GM23338 (cell line): ENCODE data around the gene SLX9. TPM values are rescaled to one million over a fixed set of nuclear protein-coding genes. Genes with fewer than 3 reads are reported as not detected.
"Not testable (repeated sequence)": the region's sequence is repeated elsewhere in the genome, so short reads cannot be mapped to it uniquely, and the experiment has no call there.

ENCODE experiments used
- ATAC-seq: fragments of 200-7000 bp; cut with Tn5 transposase; 3 replicates; pipeline ENCODE4 v1.9.1; 2020
- DNase-seq: peaks from one replicate; pipeline ENCODE4 v3.0.0-alpha.2; 2015; ENCODE audit warnings: low spot score
- H2AFZ ChIP-seq: fragments of 200-600 bp; sonication (generic); 2 replicates; pipeline ENCODE4 v1.8.0; 2016; ENCODE audit warnings: antibody characterized with exemption, mild to moderate bottlenecking, moderate library complexity
- H3F3A ChIP-seq: fragments of 200-600 bp; sonication (generic); replicated peaks from 2 replicates; pipeline ENCODE4 v1.8.0; 2017; ENCODE audit warnings: antibody characterized with exemption, mixed run types, low read depth
- H3K27ac ChIP-seq: fragments of 200-600 bp; sonication (generic); 2 replicates; pipeline ENCODE4 v1.6.1; 2016; ENCODE audit warnings: low read depth
- H3K27me3 ChIP-seq: fragments of 200-600 bp; sonication (generic); 2 replicates; pipeline ENCODE4 v1.8.0; 2016; ENCODE audit warnings: mild to moderate bottlenecking, mixed run types, moderate library complexity; ENCODE audit not compliant: insufficient read depth
- H3K36me3 ChIP-seq: fragments of 200-600 bp; sonication (generic); 2 replicates; pipeline ENCODE4 v1.8.0; 2016; ENCODE audit warnings: mild to moderate bottlenecking; ENCODE audit not compliant: insufficient read depth
- H3K4me1 ChIP-seq: fragments of 200-600 bp; sonication (generic); 2 replicates; pipeline ENCODE4 v1.8.0; 2016; ENCODE audit warnings: mild to moderate bottlenecking, moderate library complexity; ENCODE audit not compliant: insufficient read depth
- H3K4me2 ChIP-seq: fragments of 200-600 bp; sonication (generic); 2 replicates; pipeline ENCODE4 v1.7.1; 2017; ENCODE audit warnings: mixed run types
- H3K4me3 ChIP-seq: fragments of 200-600 bp; sonication (generic); 2 replicates; pipeline ENCODE4 v1.6.1; 2016; ENCODE audit warnings: mixed run types
- H3K79me2 ChIP-seq: fragments of 200-600 bp; sonication (generic); replicated peaks from 2 replicates; pipeline ENCODE4 v1.8.0; 2017; ENCODE audit warnings: mild to moderate bottlenecking; ENCODE audit not compliant: insufficient read depth
- H3K9me2 ChIP-seq: fragments of 200-600 bp; sonication (generic); 2 replicates; pipeline ENCODE4 v1.8.0; 2017; ENCODE audit not compliant: insufficient read depth
- H4K20me1 ChIP-seq: fragments of 200-600 bp; sonication (generic); replicated peaks from 2 replicates; pipeline ENCODE4 v1.8.0; 2017; ENCODE audit warnings: mild to moderate bottlenecking; ENCODE audit not compliant: insufficient read depth
- H3K27ac Mint-ChIP-seq: 2 replicates; pipeline ENCODE4 v1.8.0; 2020; ENCODE audit warnings: inconsistent platforms, mild to moderate bottlenecking, moderate library complexity, mixed read lengths
- H3K27me3 Mint-ChIP-seq: 3 replicates; pipeline ENCODE4 v1.8.0; 2022; ENCODE audit warnings: low read depth, mild to moderate bottlenecking, moderate library complexity, mixed read lengths, inconsistent platforms; ENCODE audit not compliant: insufficient read depth, poor library complexity
- H3K36me3 Mint-ChIP-seq: 3 replicates; pipeline ENCODE4 v1.8.0; 2021; ENCODE audit warnings: low read depth, mild to moderate bottlenecking, inconsistent platforms, moderate library complexity, mixed read lengths
- H3K4me1 Mint-ChIP-seq: 3 replicates; pipeline ENCODE4 v1.8.0; 2020; ENCODE audit warnings: mild to moderate bottlenecking, inconsistent platforms, mixed read lengths
- H3K4me3 Mint-ChIP-seq: 3 replicates; pipeline ENCODE4 v1.8.0; 2021; ENCODE audit warnings: moderate library complexity, mild to moderate bottlenecking, inconsistent platforms, mixed read lengths
- H3K9me3 Mint-ChIP-seq: 3 replicates; pipeline ENCODE4 v1.8.0; 2020; ENCODE audit warnings: moderate library complexity, mild to moderate bottlenecking, inconsistent platforms, mixed read lengths
- CTCF ChIP-seq, 2 experiments: fragments of 200-600 bp in 1 of 2; sonication (generic) in 1 of 2; conservative IDR thresholded peaks; 2 replicates each; pipeline versions ENCODE4 v1.5.1 to v1.6.1; 2016 to 2017; ENCODE audit warnings: antibody characterized with exemption in 2 of 2, low read depth in 2 of 2, mild to moderate bottlenecking in 2 of 2, moderate library complexity in 1 of 2
- ETS1 ChIP-seq: IDR thresholded peaks from 2 replicates; pipeline ENCODE4 v1.6.1; 2016; ENCODE audit warnings: antibody characterized with exemption
- EZH2 ChIP-seq: fragments of 200-600 bp; sonication (generic); IDR thresholded peaks from one replicate; pipeline ENCODE4 v1.8.0; 2017; ENCODE audit warnings: antibody characterized with exemption, mild to moderate bottlenecking, low read depth; ENCODE audit not compliant: unreplicated experiment
- EZH2phosphoT487 ChIP-seq: fragments of 200-600 bp; sonication (generic); IDR thresholded peaks from one replicate; pipeline ENCODE4 v1.8.1; 2018; ENCODE audit warnings: antibody characterized with exemption; ENCODE audit not compliant: unreplicated experiment
- JUNB ChIP-seq: IDR thresholded peaks from one replicate; pipeline ENCODE4 v1.6.1; 2016; ENCODE audit warnings: antibody characterized with exemption; ENCODE audit not compliant: unreplicated experiment
- NANOG ChIP-seq: IDR thresholded peaks from 2 replicates; pipeline ENCODE4 v1.6.1; 2016; ENCODE audit warnings: antibody characterized with exemption, borderline replicate concordance
- REST ChIP-seq: IDR thresholded peaks from one replicate; pipeline ENCODE4 v1.6.1; 2018; ENCODE audit warnings: antibody characterized with exemption; ENCODE audit not compliant: unreplicated experiment
- ZNF114 ChIP-seq: fragments of 250-450 bp; sonication (Bioruptor Pico); IDR thresholded peaks from 2 replicates; pipeline ENCODE4 v1.5.0; 2020; ENCODE audit warnings: mild to moderate bottlenecking, moderate library complexity
- polyA plus RNA-seq: library from polyadenylated mRNA; unstranded; fragments of >200 nt; fragmentation: Nextera tagmentation; extraction: Ambion mirVana; gene quantifications from 2 replicates; pipeline ENCODE4 v1.2.1, GENCODE V29; 2016
- total RNA-seq: library from RNA; depleted of rRNA; stranded (reverse); fragments of >200 nt; shearing (Covaris generic); gene quantifications from 2 replicates; pipeline ENCODE4 v1.2.3, GENCODE V29; 2014

The SLX9 gene
- total and polyA plus RNA-seq, 2 experiments from 2014 or later, result 41.5 to 46.9 TPM

GRCh38 chr21:44912158-44912473 is 27.7 kb upstream of the SLX9 start (continued):
- TF ChIP-seq REST, result no peak
- TF ChIP-seq ETS1, result no peak

- H3K27ac ChIP-seq, H3K4me1 Mint-ChIP-seq: not testable (repeated sequence)
Observed at GRCh38 chr21:44912506-44913412, 27.1 kb upstream of the SLX9 start.

GRCh38 chr21:44913425-44914175 is 26.2 kb upstream of the SLX9 start:
- H3K27ac Mint-ChIP-seq, result no peak overlapping the region
- H2AFZ ChIP-seq, result no peak overlapping the region
- peaks cover 19% of the 10 kb centered on the region for H3K27me3 ChIP-seq
- no peaks in the 10 kb centered on the region for H3F3A ChIP-seq
- H4K20me1 ChIP-seq, result no peaks in the 10 kb centered on the region
- no peaks in the 10 kb centered on the region for H3K36me3 ChIP-seq
- DNase-seq (no peak), ATAC-seq (no peak)
- no peaks in the 10 kb centered on the region for H3K9me2 ChIP-seq
- H3K79me2 ChIP-seq, result no peaks in the 10 kb centered on the region
- no peak overlapping the region for H3K4me3 ChIP-seq
- H3K4me1 ChIP-seq, result no peaks in the 10 kb centered on the region
- H3K4me3 Mint-ChIP-seq, result no peak overlapping the region
- H3K4me2 ChIP-seq, result no peak overlapping the region
- no peak overlapping the region for H3K27ac ChIP-seq
- no peaks in the 10 kb centered on the region; the same call in 2 of the 3 replicates for H3K9me3 Mint-ChIP-seq
- H3K27me3 Mint-ChIP-seq, result peaks cover 44% of the 10 kb centered on the region
- H3K4me1 Mint-ChIP-seq, result peaks cover 1% of the 10 kb centered on the region
- H3K36me3 Mint-ChIP-seq, result no peaks in the 10 kb centered on the region
- no peak for TF ChIP-seq JUNB
- no peak for TF ChIP-seq ZNF114 (CRISPR knock-in tag)
- no peak for TF ChIP-seq EZH2
- no peak for TF ChIP-seq REST
- no peak for TF ChIP-seq EZH2phosphoT487
- TF ChIP-seq NANOG, result no peak
- TF ChIP-seq CTCF (conservative IDR thresholded peaks at IDR 0.05; ENCODE audit: low read depth in 2 of 2), result no peak

More at GRCh38 chr21:44912506-44913412, 27.1 kb upstream of the SLX9 start:
- not testable (repeated sequence) for ATAC-seq, H3K9me2 ChIP-seq, H3K27ac Mint-ChIP-seq, H3F3A ChIP-seq, H3K4me1 ChIP-seq, H3K9me3 Mint-ChIP-seq, H3K36me3 ChIP-seq, DNase-seq, H3K4me3 Mint-ChIP-seq, H3K36me3 Mint-ChIP-seq, H2AFZ ChIP-seq, H3K4me3 ChIP-seq, H3K79me2 ChIP-seq, H3K4me2 ChIP-seq, H4K20me1 ChIP-seq
- H3K27me3 Mint-ChIP-seq, result peaks cover 38% of the 10 kb centered on the region
- peaks cover 11% of the 10 kb centered on the region; the same call in 1 of the 2 replicates for H3K27me3 ChIP-seq
